GM18870 (cell line): ENCODE results near the gene ZGLP1.

Experiments used
- ATAC-seq: cut with Tn5 transposase; IDR thresholded peaks from one replicate; pipeline ENCODE4 v1.9.1; 2021; ENCODE audit warnings: moderate library complexity; ENCODE audit not compliant: unreplicated experiment

Gene ZGLP1

DNA sequence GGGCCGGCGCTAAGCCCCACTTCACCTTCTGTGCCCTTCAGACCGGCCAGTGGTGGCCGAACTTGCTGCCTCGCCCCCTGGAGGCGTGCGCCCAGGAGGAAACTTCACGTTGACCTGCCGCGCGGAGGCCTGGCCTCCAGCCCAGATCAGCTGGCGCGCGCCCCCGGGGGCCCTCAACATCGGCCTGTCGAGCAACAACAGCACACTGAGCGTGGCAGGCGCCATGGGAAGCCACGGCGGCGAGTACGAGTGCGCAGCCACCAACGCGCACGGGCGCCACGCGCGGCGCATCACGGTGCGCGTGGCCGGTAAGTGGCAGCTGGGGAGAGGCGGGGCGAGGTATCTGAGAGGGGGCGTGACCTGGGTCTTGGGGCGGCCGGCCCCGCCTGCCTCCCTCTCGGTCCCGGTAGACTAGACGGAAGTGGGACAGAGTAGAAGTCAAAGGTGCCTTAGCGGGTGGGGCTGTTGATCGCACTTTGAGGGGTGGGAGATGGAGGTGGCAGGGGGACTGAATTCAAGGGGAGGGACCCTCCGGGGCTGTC is 14.2 kb downstream of the ZGLP1 start:
- ATAC-seq = no peak

DNA sequence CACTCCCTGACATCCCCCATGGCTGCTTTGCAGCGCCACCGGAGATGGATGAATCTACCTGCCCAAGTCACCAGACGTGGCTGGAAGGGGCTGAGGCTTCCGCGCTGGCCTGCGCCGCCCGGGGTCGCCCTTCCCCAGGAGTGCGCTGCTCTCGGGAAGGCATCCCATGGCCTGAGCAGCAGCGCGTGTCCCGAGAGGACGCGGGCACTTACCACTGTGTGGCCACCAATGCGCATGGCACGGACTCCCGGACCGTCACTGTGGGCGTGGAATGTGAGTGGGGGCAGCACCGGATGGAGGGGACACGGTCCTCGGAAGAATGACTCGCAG is 15.3 kb downstream of the ZGLP1 start:
- no peak for ATAC-seq

DNA sequence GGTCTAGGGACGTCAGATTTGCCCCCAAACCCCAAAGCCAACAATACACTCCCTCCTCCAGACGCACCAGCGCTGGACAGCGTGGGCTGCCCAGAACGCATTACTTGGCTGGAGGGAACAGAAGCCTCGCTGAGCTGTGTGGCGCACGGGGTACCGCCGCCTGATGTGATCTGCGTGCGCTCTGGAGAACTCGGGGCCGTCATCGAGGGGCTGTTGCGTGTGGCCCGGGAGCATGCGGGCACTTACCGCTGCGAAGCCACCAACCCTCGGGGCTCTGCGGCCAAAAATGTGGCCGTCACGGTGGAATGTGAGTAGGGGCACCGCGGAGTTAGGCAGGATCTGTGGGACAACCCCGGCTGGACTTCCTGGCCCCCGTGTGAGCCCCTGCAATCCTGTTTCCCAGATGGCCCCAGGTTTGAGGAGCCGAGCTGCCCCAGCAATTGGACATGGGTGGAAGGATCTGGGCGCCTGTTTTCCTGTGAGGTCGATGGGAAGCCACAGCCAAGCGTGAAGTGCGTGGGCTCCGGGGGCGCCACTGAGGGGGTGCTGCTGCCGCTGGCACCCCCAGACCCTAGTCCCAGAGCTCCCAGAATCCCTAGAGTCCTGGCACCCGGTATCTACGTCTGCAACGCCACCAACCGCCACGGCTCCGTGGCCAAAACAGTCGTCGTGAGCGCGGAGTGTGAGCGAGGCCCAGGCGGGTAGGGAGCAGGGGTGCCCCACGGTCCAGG is 15.8 kb downstream of the ZGLP1 start:
- no peak for ATAC-seq

DNA sequence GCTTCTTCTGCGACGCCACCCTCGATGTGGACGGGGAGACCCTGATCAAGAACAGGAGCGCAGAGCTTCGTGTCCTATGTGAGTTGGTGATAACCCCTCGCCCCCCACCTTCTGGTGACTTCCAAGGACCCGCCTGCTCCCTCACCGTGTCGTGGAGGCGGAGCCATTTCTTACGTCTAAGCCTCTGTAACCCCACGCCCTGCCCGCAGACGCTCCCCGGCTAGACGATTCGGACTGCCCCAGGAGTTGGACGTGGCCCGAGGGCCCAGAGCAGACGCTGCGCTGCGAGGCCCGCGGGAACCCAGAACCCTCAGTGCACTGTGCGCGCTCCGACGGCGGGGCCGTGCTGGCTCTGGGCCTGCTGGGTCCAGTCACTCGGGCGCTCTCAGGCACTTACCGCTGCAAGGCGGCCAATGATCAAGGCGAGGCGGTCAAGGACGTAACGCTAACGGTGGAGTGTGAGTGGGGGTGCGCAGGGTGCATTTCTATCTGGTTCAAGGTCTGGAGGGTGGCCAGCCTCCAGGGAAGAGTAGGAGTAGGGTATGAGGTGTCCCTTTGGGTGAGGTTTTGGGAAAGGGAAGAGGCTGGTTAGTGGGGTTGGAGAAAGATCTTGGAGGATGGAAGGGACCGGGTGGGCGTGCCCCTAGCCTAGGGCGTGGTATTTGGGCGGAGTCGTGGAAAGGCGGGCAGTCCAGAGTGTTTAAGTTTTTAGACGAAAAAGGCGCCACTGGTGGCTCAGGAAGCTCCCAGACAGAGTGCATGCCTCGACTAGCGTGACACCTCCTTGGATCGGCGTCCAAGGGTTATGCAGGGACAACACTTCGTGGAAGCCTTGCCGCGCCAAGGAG is 16.6 kb downstream of the ZGLP1 start:
- ATAC-seq = no peak

- no peak for ATAC-seq
Measured at GRCh38 chr19:10292206-10292788, 17.3 kb downstream of the ZGLP1 start.

GRCh38 chr19:10291554-10292205 is 17.9 kb downstream of the ZGLP1 start:
- no peak for ATAC-seq

- no peak for ATAC-seq
Measured at GRCh38 chr19:10290876-10291553, 18.6 kb downstream of the ZGLP1 start.

- ATAC-seq = no peak
Measured at GRCh38 chr19:10290357-10290875, 19.2 kb downstream of the ZGLP1 start.

DNA sequence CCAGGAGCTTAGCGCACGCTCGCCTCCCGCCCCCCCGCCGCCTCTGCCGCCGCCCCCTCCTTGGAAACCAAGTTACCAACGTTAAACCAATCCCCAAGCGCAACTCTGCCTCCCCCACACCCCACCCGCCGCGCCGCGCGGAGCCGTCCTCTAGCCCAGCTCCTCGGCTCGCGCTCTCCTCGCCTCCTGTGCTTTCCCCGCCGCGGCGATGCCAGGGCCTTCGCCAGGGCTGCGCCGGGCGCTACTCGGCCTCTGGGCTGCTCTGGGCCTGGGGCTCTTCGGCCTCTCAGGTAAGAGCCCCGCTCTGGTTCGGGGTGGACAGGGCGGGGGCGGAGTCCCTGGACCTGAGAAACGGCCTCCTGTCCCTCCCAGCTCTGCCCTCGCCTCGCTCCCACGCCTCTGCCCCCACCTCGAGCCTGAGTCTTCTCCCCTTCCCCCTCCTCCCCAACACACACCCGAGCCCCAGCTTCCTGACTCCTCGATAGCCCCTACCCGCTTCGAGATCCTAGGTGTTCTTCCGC is 19.7 kb downstream of the ZGLP1 start, which contains the start of gene ICAM5:
Gene ICAM5, plus strand, starts transcription at position 117 of the 521 bp plus-strand sequence. Its CDS starts 92 bp downstream, at position 209.
- ATAC-seq = no peak

DNA sequence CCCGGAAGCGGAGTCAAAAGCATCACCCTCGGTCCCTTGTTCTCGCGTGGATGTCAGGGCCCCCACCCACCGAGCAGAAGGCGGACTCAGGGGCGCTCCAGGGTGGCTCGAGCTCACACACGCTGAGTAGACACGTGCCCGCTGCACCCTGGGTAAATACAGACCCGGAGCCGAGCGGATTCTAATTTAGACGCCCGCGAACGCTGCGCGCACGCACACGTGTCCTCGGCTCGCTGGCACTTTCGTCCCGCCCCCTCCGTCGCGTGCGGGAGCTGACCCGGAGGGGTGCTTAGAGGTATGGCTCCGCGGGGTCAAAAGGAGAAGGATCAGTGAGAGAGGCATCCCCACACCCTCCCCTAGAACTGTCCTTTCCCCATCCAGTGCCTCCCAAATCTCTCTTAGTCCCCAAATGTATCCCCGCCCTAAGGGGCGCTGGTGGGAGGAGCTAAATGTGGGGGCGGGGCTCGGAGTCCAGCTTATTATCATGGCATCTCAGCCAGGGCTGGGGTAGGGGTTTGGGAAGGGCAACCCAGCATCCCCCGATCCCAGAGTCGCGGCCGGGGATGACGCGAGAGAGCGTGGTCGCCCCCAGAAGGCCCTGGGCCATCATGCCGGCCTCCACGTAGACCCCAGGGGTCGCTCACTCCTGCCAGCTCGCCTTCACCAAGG is 20.3 kb downstream of the ZGLP1 start:
- no peak for ATAC-seq

DNA sequence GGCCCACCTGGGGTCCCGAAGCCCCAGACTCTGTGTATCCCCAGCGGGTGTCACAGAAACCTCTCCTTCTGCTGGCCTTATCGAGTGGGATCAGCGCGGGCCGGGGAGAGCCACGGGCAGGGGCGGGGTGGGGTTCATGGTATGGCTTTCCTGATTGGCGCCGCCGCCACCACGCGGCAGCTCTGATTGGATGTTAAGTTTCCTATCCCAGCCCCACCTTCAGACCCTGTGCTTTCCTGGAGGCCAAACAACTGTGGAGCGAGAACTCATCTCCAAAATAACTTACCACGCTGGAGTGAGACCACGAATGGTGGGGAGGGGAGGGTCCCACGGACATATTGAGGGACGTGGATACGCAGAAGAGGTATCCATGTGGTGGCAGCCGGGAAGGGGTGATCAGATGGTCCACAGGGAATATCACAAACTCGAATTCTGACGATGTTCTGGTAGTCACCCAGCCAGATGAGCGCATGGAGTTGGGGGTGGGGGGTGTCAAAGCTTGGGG is 20.9 kb downstream of the ZGLP1 start:
- ATAC-seq = no peak

DNA sequence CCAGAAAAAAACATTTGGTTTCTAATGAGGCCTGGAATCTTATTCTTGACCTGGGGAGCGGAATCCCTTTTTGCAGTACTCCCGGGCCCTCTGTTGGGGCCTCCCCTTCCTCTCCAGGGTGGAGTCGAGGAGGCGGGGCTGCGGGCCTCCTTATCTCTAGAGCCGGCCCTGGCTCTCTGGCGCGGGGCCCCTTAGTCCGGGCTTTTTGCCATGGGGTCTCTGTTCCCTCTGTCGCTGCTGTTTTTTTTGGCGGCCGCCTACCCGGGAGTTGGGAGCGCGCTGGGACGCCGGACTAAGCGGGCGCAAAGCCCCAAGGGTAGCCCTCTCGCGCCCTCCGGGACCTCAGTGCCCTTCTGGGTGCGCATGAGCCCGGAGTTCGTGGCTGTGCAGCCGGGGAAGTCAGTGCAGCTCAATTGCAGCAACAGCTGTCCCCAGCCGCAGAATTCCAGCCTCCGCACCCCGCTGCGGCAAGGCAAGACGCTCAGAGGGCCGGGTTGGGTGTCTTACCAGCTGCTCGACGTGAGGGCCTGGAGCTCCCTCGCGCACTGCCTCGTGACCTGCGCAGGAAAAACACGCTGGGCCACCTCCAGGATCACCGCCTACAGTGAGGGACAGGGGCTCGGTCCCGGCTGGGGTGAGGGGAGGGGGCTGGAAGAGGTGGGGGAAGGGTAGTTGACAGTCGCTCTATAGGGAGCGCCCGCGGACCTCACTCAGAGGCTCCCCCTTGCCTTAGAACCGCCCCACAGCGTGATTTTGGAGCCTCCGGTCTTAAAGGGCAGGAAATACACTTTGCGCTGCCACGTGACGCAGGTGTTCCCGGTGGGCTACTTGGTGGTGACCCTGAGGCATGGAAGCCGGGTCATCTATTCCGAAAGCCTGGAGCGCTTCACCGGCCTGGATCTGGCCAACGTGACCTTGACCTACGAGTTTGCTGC is 22.5 kb downstream of the ZGLP1 start, which contains the start of gene ICAM4:
Gene ICAM4, plus strand, starts transcription at position 153 of the 935 bp plus-strand sequence. Its CDS starts 58 bp downstream, at position 211.
- ATAC-seq = no peak

- ATAC-seq = no peak
Measured at GRCh38 chr19:10285393-10285792, 24.2 kb downstream of the ZGLP1 start.

- ATAC-seq = no peak
Measured at GRCh38 chr19:10284960-10285278, 24.7 kb downstream of the ZGLP1 start.

- ATAC-seq = no peak
Measured at GRCh38 chr19:10284065-10284959, 25.3 kb downstream of the ZGLP1 start.

GRCh38 chr19:10283301-10284064 is 26.1 kb downstream of the ZGLP1 start:
- ATAC-seq = no peak
